ENCODE data around the gene PLA1A. TPM values are rescaled to one million over a fixed set of nuclear protein-coding genes. Genes with fewer than 3 reads are reported as not detected.
A peak's percentile ranks its signal among the peaks of the same experiment; 100 is the strongest.

The PLA1A gene
- polyA plus RNA-seq, 1 experiment = not detected

DNA sequence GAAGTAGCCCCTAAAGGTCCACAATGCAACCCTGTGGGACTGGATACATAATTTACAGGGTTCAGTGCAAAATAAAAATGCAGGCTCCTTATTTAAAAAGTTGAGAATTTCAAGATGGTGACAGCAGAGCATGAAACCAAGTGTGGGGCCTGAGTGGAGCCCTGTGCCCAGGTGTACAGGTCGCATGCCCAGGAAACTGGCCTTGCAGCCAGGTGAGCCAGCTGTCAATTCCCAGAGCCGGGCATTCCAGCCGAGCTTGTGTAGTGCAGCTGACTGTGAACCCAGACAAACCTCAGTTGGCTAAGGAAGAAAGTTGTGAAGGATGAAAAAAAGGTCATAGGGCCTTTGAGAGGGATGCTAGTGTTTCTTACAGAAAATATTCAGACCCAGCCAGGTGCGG, 35.1 kb downstream of the PLA1A start:
- Histone ChIP-seq H3K9me3 (ENCODE audit: control insufficient read depth, insufficient read depth, low read length) (no peaks in the 10 kb centered on the region), H3K27me3 (ENCODE audit: control insufficient read depth, insufficient read depth, low read length) (peaks cover 2% of the 10 kb centered on the region), H3K4me3 (ENCODE audit: low read depth, low read length) (no peak overlapping the region), H3K27ac (ENCODE audit: low read depth, low read length) (no peak overlapping the region)
- ChIA-PET CTCF (no interaction called here), POLR2A (no interaction called here)
- DNase-seq (ENCODE audit: low read depth, low spot score) = no peak
- TF ChIP-seq, protein P1, sequence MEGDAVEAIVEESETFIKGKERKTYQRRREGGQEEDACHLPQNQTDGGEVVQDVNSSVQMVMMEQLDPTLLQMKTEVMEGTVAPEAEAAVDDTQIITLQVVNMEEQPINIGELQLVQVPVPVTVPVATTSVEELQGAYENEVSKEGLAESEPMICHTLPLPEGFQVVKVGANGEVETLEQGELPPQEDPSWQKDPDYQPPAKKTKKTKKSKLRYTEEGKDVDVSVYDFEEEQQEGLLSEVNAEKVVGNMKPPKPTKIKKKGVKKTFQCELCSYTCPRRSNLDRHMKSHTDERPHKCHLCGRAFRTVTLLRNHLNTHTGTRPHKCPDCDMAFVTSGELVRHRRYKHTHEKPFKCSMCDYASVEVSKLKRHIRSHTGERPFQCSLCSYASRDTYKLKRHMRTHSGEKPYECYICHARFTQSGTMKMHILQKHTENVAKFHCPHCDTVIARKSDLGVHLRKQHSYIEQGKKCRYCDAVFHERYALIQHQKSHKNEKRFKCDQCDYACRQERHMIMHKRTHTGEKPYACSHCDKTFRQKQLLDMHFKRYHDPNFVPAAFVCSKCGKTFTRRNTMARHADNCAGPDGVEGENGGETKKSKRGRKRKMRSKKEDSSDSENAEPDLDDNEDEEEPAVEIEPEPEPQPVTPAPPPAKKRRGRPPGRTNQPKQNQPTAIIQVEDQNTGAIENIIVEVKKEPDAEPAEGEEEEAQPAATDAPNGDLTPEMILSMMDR (IDR thresholded peaks at IDR 0.05; ENCODE audit: low read depth, low read length) = no peak

- DNase-seq (ENCODE audit: low read depth, low spot score) = no peak
- no peaks in the 10 kb centered on the region for H3K9me3 ChIP-seq (ENCODE audit: control insufficient read depth, insufficient read depth, low read length)
- POLR2A ChIA-PET = no interaction called here
- no peak overlapping the region for H3K27ac ChIP-seq (ENCODE audit: low read depth, low read length)
- CTCF ChIA-PET = interaction anchor here (1.1 kb wide), 1 partner anchor 25 kb away, joined by 3 read pairs; no protein-coding TSS in a partner anchor
- no peaks in the 10 kb centered on the region for H3K27me3 ChIP-seq (ENCODE audit: control insufficient read depth, insufficient read depth, low read length)
- TF ChIP-seq, protein P1 (IDR thresholded peaks at IDR 0.05; ENCODE audit: low read depth, low read length) = no peak
- no peak overlapping the region for H3K4me3 ChIP-seq (ENCODE audit: low read depth, low read length)
Observed at GRCh38 chr3:119635719-119636118, 38.0 kb downstream of the PLA1A start.

DNA sequence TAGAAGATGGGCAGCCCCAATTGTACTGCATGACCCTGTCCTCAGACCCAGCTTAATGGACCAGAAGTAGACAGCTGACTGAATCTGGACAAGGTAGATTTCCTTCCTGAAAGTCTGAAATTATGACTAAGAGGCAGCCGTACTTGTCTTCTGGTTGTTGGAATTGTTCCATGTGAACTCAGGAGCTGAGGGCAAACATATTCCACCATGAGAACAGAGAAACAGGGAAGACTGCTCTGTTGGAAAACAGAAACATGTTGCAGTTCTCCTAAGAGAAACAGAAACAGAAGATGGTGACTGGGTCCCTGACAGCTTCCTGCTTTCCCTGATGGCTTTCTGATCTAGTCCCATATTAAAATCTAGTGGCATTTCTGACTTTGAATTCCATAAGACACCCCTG, 38.6 kb downstream of the PLA1A start:
- TF ChIP-seq, protein P1 (IDR thresholded peaks at IDR 0.05; ENCODE audit: low read depth, low read length) = no peak
- H3K27ac ChIP-seq (ENCODE audit: low read depth, low read length) = no peak overlapping the region
- ChIA-PET CTCF (interaction anchor here (1.1 kb wide), 1 partner anchor 25 kb away, joined by 3 read pairs; no protein-coding TSS in a partner anchor), POLR2A (no interaction called here)
- no peaks in the 10 kb centered on the region for H3K9me3 ChIP-seq (ENCODE audit: control insufficient read depth, insufficient read depth, low read length)
- DNase-seq (ENCODE audit: low read depth, low spot score) = no peak
- no peak overlapping the region for H3K4me3 ChIP-seq (ENCODE audit: low read depth, low read length)
- H3K27me3 ChIP-seq (ENCODE audit: control insufficient read depth, insufficient read depth, low read length) = no peaks in the 10 kb centered on the region

GRCh38 chr3:119636891-119637611, 39.4 kb downstream of the PLA1A start:
- Histone ChIP-seq H3K9me3 (ENCODE audit: control insufficient read depth, insufficient read depth, low read length) (no peaks in the 10 kb centered on the region), H3K4me3 (ENCODE audit: low read depth, low read length) (no peak overlapping the region), H3K27ac (ENCODE audit: low read depth, low read length) (no peak overlapping the region), H3K27me3 (ENCODE audit: control insufficient read depth, insufficient read depth, low read length) (no peaks in the 10 kb centered on the region)
- no peak for DNase-seq (ENCODE audit: low read depth, low spot score)
- TF ChIP-seq, protein P1 (IDR thresholded peaks at IDR 0.05; ENCODE audit: low read depth, low read length) = no peak
- POLR2A ChIA-PET = no interaction called here
- CTCF ChIA-PET = interaction anchor here (1.1 kb wide), 1 partner anchor 24 kb away, joined by 3 read pairs; no protein-coding TSS in a partner anchor

DNA sequence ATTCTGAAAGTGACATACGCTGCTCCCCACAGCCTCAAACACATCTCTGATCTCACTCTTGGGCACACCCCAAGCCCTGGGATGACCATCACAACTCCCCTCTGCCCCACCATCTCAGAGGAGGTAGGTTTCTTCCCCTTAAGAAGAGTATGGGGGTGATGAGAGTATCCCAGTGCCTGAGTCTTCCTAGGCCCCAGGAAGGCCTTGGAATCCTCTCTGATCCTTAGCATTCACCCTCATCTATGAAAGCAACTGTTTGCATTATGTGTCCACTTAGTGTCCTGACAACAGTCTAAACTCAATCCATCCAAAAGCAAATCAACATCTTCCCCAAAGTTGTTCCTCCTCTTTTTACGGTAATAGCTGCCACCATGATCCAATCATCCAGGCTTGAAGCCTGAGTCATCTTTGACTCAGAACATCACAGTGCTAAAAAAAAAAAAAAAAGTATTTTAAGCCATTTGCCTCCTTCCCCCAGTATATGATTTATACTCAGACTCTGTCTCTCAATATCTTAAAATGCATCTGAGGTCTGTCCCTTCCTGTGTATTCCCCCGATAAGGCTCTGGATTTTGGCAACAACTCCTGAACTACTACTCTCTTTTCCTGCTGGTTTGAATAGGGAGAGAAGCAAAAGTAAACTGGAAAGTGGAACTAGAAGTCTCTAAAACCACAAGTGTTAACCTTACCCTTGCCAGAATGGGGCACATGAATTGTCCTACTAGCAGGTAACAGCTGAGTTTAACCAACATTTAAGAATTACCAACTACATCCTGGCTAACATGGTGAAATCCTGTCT, 40.2 kb downstream of the PLA1A start:
- no peak overlapping the region for H3K4me3 ChIP-seq (ENCODE audit: low read depth, low read length)
- CTCF ChIA-PET = no interaction called here

More for the DNA sequence above, 40.2 kb downstream of the PLA1A start:
- Histone ChIP-seq H3K9me3 (ENCODE audit: control insufficient read depth, insufficient read depth, low read length) (no peaks in the 10 kb centered on the region), H3K27ac (ENCODE audit: low read depth, low read length) (peak overlapping the region; percentile 90), H3K27me3 (ENCODE audit: control insufficient read depth, insufficient read depth, low read length) (no peaks in the 10 kb centered on the region)
- POLR2A ChIA-PET = interaction anchor here (0.7 to 0.8 kb wide), 2 partner anchors 51 to 140 kb away, joined by 4 read pairs; partner anchors contain the start of gene TIMMDC1
- peak; percentile 44 for DNase-seq (ENCODE audit: low read depth, low spot score)
- TF ChIP-seq, protein P1 (IDR thresholded peaks at IDR 0.05; ENCODE audit: low read depth, low read length) = no peak

Data from AG04450 (cell line).